Sigmoid colon (tissue), 7 donors: ENCODE measurements around the gene VSTM4. TPM values are rescaled to one million over a fixed set of nuclear protein-coding genes. Genes with fewer than 3 reads are reported as not detected.

Experiments used
- DNase-seq: peaks from one replicate; pipeline ENCODE4 v3.0.0-alpha.2; 2019
- H3K27ac ChIP-seq, 4 donors: fragments of 200-600 bp; sonication (generic); one replicate each; pipeline ENCODE4 v1.5.1; 2016 to 2019; ENCODE audit warnings: mild to moderate bottlenecking in 1 of 4
- H3K27me3 ChIP-seq, 3 donors: fragments of 200-600 bp; sonication (generic); one replicate each; pipeline ENCODE4 v1.5.1; 2019; ENCODE audit warnings: mild to moderate bottlenecking in 1 of 3
- H3K36me3 ChIP-seq, 4 donors: fragments of 200-600 bp; sonication (generic); one replicate each; pipeline ENCODE4 v1.5.1; 2016 to 2019
- H3K4me1 ChIP-seq, 4 donors: fragments of 200-600 bp; sonication (generic); one replicate each; pipeline ENCODE4 v1.5.1; 2017 to 2019
- H3K4me3 ChIP-seq, 4 donors: fragments of 200-600 bp; sonication (generic); one replicate each; pipeline ENCODE4 v1.5.1; 2017 to 2019; ENCODE audit warnings: mild to moderate bottlenecking in 2 of 4, moderate library complexity in 1 of 4
- H3K9me3 ChIP-seq, 4 donors: fragments of 200-600 bp in 3 of 4; sonication (generic) in 3 of 4; one replicate each; pipeline versions ENCODE4 v1.5.1 to v1.6.1; 2013 to 2019
- EP300 ChIP-seq, 4 donors: sonication (generic); formaldehyde crosslinking; IDR thresholded peaks; one replicate each; pipeline ENCODE4 v1.6.1; 2017; ENCODE audit warnings: antibody characterized with exemption in 4 of 4
- POLR2A ChIP-seq, 2 donors: fragments of 450-650 bp; IDR thresholded peaks; one replicate each; pipeline ENCODE4 v1.6.1; 2016; ENCODE audit warnings: antibody characterized with exemption in 2 of 2, mild to moderate bottlenecking in 2 of 2, moderate library complexity in 2 of 2
- POLR2AphosphoS5 ChIP-seq, 4 donors: sonication (generic); formaldehyde crosslinking; IDR thresholded peaks; one replicate each; pipeline ENCODE4 v1.6.1; 2017; ENCODE audit warnings: antibody characterized with exemption in 4 of 4
- WGBS, 2 donors: extraction: QIAGEN DNeasy Blood & Tissue Kit; methylation state at CpG; one replicate each; pipeline ENCODE4 v1.1.7; 2013; 5-methylcytosine and 5-hydroxymethylcytosine counted together
- intact Hi-C: fragments of 100-400 bp; cut with DNase I; formaldehyde crosslinking; loops from one replicate; pipeline ENCODE4 v1.15.1; 2023
- polyA plus RNA-seq, 3 donors: library from polyadenylated mRNA; stranded (reverse); fragments of 200-250 nt; gene quantifications; one replicate each; pipeline ENCODE4 v1.2.3, GENCODE V29; 2013
- total RNA-seq, 4 donors: library from RNA; depleted of rRNA; stranded (reverse); fragments of >200 nt; gene quantifications; one replicate each; pipeline ENCODE4 v1.1.0, GENCODE V29; 2016
- TF ChIP-seq, protein P1 (sequence below), 4 experiments: fragments of 450-650 bp in 3 of 4; fragments of 200-600 bp in 1 of 4; IDR thresholded peaks; one replicate each; pipeline ENCODE4 v1.5.1; 2016 to 2019; ENCODE audit warnings: antibody characterized with exemption in 4 of 4, mild to moderate bottlenecking in 3 of 4, moderate library complexity in 2 of 4
- donor health status: healthy with polysubstance abuse.
- donor health status: Bipolar disorder and iron deficiency.
- donor health status: healthy.

Gene VSTM4
- total and polyA plus RNA-seq, 7 donors: 0.23 to 13.3 (median 9.5) TPM

DNA sequence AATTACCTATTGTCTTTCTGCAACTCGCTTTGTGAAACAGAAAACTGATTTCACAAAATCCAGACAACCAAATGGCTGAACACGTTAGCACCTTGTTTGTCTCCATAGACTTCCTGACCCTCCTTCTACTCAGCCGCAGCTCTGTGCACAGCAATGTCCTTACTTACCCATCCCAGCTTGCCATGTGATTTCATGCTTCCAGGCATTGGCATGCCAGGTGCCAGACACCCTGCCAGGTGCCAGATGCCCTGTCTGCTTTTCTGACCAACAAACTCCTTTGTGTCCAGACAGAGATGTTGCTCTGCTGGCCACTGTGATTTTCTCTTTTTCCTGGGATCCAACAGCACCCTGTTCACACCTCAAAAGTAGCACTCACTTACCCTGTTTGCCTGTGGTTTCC is 34.6 kb upstream of the VSTM4 start:
- H3K27ac ChIP-seq: no peak overlapping the region
- no peaks in the 10 kb centered on the region for H3K4me1 ChIP-seq
- intact Hi-C loops: no loop called here
- no peak overlapping the region for H3K4me3 ChIP-seq
- no peak for DNase-seq
- H3K36me3 ChIP-seq: no peaks in the 10 kb centered on the region
- H3K27me3 ChIP-seq: no peaks in the 10 kb centered on the region
- H3K9me3 ChIP-seq: peaks cover 0 to 3% (median 0%) of the 10 kb centered on the region in 4 donors
- 76 to 87% methylated on average over 3 of the region's 3 CpGs for WGBS, 2 donors
- no peak for TF ChIP-seq POLR2AphosphoS5 (IDR thresholded peaks at IDR 0.05)
- TF ChIP-seq POLR2A (IDR thresholded peaks at IDR 0.05): no peak
- TF ChIP-seq, protein P1, sequence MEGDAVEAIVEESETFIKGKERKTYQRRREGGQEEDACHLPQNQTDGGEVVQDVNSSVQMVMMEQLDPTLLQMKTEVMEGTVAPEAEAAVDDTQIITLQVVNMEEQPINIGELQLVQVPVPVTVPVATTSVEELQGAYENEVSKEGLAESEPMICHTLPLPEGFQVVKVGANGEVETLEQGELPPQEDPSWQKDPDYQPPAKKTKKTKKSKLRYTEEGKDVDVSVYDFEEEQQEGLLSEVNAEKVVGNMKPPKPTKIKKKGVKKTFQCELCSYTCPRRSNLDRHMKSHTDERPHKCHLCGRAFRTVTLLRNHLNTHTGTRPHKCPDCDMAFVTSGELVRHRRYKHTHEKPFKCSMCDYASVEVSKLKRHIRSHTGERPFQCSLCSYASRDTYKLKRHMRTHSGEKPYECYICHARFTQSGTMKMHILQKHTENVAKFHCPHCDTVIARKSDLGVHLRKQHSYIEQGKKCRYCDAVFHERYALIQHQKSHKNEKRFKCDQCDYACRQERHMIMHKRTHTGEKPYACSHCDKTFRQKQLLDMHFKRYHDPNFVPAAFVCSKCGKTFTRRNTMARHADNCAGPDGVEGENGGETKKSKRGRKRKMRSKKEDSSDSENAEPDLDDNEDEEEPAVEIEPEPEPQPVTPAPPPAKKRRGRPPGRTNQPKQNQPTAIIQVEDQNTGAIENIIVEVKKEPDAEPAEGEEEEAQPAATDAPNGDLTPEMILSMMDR (IDR thresholded peaks at IDR 0.05): no peak
- TF ChIP-seq EP300 (IDR thresholded peaks at IDR 0.05): no peak

DNA sequence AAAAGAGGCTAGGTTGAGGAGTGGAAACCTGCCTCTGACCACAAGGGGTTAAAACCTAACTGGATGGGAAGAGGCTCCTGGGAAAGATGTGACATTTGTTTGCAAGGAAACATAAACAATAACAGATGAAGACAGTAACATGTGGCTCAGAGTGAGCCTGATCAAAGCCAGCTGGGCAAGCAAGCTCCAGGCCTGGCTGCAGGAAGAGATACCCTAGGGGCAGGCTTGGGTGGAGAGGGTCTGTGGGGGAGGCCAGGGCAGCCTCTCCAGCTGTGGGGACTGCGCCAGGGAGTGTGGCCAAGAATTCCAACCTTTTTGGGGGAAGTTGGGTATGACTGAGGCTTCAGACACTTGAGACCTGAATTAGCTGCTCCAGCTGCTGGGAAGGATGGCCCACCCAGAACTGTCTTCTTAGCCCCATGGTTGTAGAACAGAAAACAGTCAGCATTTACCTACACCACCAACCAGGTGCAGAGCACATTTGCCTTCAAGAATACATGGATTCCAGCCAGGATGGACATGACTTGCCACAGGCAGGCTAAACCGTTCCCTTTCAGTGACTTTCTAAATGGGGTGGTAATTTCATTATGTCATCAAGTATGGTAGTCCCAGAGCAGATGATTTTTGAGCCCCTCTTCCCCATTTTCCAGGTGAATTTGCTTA is 28.9 kb upstream of the VSTM4 start:
- H3K4me3 ChIP-seq: no peak overlapping the region
- H3K36me3 ChIP-seq: no peaks in the 10 kb centered on the region
- peaks cover 0 to 3% (median 0%) of the 10 kb centered on the region in 4 donors for H3K9me3 ChIP-seq
- H3K4me1 ChIP-seq: no peaks in the 10 kb centered on the region
- H3K27me3 ChIP-seq: no peaks in the 10 kb centered on the region
- 67 to 79% methylated on average over 2 of the region's 2 CpGs for WGBS, 2 donors
- intact Hi-C loops: no loop called here
- no peak for TF ChIP-seq EP300 (IDR thresholded peaks at IDR 0.05)
- no peak for TF ChIP-seq POLR2AphosphoS5 (IDR thresholded peaks at IDR 0.05)
- no peak for DNase-seq
- H3K27ac ChIP-seq: no peak overlapping the region

DNA sequence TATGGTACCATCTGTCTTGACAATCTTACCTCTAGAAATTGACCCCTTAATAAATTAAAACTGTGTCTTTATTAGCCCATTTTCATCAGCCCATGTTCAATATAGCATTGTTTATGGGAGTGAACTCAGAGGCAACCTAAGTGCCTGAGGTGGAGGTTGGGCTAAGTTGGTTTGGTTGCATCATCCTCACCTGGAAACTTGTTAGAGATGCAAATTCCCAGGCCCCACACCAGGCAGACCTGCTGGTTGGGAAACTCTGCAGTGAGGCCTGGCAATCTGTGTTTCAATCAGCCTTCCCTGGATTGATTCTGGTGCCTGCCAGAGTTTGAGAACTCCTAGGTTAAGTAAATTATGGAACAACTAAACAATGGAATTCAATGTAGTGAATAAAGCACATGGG is 27.9 kb upstream of the VSTM4 start:
- intact Hi-C loops: no loop called here

DNA sequence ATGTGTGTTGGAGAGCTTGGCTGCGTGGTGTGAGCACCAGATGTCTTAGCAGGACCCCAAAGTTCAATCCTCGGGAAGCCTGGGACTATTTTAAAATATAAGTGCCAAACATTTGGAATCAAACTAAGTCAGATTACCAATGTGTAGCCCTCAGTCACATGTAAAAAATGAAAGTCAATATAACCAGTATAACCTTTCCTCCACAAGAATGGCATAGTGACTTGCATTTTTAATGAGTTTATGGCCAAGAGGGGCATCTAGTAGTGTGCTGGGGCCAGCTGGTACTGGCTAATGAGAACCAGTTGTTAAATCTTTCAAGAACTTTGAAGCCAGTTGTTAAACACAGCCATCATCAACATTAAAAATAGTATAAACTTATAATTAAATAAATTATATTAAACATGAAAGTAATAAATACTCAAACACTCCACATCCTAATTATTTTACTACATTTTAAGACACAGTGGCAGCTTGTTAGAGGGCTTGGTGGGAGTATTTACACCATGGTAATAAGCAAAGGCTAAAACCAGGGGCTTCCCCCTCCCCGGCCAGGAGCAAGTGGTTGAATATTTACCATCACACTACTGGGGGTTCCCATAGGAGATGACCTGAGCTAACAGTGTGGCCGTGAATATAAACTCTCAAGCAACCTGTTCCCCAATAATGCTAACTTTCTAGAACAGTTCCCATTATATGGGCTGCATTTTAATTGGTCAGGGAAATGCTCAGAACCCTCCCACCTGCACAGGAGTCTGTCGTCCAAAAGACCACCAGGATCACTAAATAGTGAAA is 26.4 kb upstream of the VSTM4 start:
- no peaks in the 10 kb centered on the region for H3K4me1 ChIP-seq
- DNase-seq: no peak
- no peaks in the 10 kb centered on the region for H3K36me3 ChIP-seq
- TF ChIP-seq POLR2AphosphoS5 (IDR thresholded peaks at IDR 0.05): no peak
- TF ChIP-seq POLR2A (IDR thresholded peaks at IDR 0.05): no peak
- no peak for TF ChIP-seq EP300 (IDR thresholded peaks at IDR 0.05)
- TF ChIP-seq, protein P1 (IDR thresholded peaks at IDR 0.05): no peak
- 67 to 86% methylated on average over 5 of the region's 5 CpGs for WGBS, 2 donors
- H3K9me3 ChIP-seq: no peaks in the 10 kb centered on the region
- intact Hi-C loops: no loop called here
- no peak overlapping the region for H3K4me3 ChIP-seq
- H3K27ac ChIP-seq: no peak overlapping the region
- H3K27me3 ChIP-seq: no peaks in the 10 kb centered on the region

More for the DNA sequence above, 27.9 kb upstream of the VSTM4 start:
- Histone ChIP-seq H3K27me3 (no peaks in the 10 kb centered on the region), H3K4me1 (no peaks in the 10 kb centered on the region), H3K4me3 (no peak overlapping the region), H3K27ac (no peak overlapping the region), H3K9me3 (peaks cover 0 to 3% (median 0%) of the 10 kb centered on the region in 4 donors), H3K36me3 (no peaks in the 10 kb centered on the region)
- TF ChIP-seq POLR2A (IDR thresholded peaks at IDR 0.05): no peak
- TF ChIP-seq, protein P1 (IDR thresholded peaks at IDR 0.05): no peak
- TF ChIP-seq POLR2AphosphoS5 (IDR thresholded peaks at IDR 0.05): no peak
- no peak for TF ChIP-seq EP300 (IDR thresholded peaks at IDR 0.05)
- no peak for DNase-seq

DNA sequence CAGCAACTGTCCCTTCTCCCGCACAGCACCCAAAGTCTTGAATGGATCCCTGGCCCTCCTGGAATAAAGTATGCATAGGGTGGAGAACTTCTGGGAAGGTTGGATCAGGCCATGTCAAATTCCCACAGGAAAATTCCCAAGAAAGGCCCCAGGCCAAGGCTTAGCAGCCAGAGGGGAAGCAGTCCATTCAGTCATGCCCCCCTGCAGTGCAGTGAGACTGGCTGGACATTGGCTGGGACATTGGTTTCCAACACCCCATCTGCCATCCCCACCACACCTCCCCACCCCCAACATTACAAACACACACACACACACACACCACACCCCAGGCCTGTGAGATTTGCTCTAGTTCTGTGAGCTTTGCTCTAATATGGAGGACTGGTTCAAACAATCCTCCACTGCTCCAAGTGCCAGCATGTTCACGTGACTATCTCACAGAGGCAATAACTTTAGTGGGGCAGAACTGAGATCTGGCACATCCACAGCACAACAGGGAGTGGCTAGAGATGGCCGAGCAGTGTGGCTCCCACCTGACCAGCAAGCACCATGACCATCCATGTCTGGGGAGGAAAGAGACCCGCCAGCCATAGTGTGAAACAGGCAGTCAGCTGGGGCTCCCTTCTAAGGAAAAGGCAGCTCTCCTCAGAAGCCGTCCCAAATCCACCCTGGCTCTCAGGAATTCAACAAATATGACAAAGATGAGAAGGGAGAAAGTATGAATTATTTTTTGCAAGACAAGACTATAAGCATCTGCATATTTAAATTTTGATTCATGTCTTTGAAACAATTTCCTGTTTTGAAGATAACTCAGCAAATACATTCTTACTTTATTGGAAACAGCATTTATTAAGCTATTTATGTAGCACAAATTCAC is 25.2 kb upstream of the VSTM4 start:
- intact Hi-C loops: no loop called here
- TF ChIP-seq POLR2AphosphoS5 (IDR thresholded peaks at IDR 0.05) (no peak), POLR2A (IDR thresholded peaks at IDR 0.05) (no peak), EP300 (IDR thresholded peaks at IDR 0.05) (no peak)
- TF ChIP-seq, protein P1 (IDR thresholded peaks at IDR 0.05): no peak
- Histone ChIP-seq H3K36me3 (no peaks in the 10 kb centered on the region), H3K9me3 (no peaks in the 10 kb centered on the region), H3K4me1 (no peaks in the 10 kb centered on the region), H3K27me3 (no peaks in the 10 kb centered on the region), H3K4me3 (no peak overlapping the region), H3K27ac (no peak overlapping the region)
- WGBS, 2 donors: 71 to 87% methylated on average over 5 of the region's 5 CpGs
- DNase-seq: no peak
